Thoracic aorta (tissue), 2 donors: Measurements from ENCODE around the gene ATXN7. TPM values are rescaled to one million over a fixed set of nuclear protein-coding genes. Genes with fewer than 3 reads are reported as not detected.

Experiments used
- ATAC-seq: fragments of 150-250 bp; one replicate; pipeline ENCODE4 v1.8.0; 2017; ENCODE audit warnings: low read depth; ENCODE audit not compliant: insufficient number of reproducible peaks, low FRiP score
- DNase-seq: peaks from one replicate; pipeline ENCODE4 v3.0.0-alpha.2; 2020; ENCODE audit warnings: low spot score
- H3K27ac ChIP-seq, 2 donors: fragments of 200-600 bp; sonication (generic); 1 replicate in 1 of 2; 2 replicates in 1 of 2; pipeline ENCODE4 v1.5.1; 2016; ENCODE audit warnings: mild to moderate bottlenecking in 2 of 2, moderate library complexity in 2 of 2
- H3K27me3 ChIP-seq: fragments of 200-600 bp; sonication (generic); replicated peaks from 2 replicates; pipeline ENCODE4 v1.6.0; 2016; ENCODE audit warnings: mild to moderate bottlenecking; ENCODE audit not compliant: insufficient read depth
- H3K36me3 ChIP-seq: fragments of 200-600 bp; sonication (generic); one replicate; pipeline ENCODE4 v1.5.1; 2016
- H3K4me1 ChIP-seq, 2 donors: fragments of 200-600 bp; sonication (generic); 1 replicate in 1 of 2; 2 replicates in 1 of 2; pipeline versions ENCODE4 v1.5.1 to v1.6.0; 2016; ENCODE audit warnings: low read depth in 2 of 2, mild to moderate bottlenecking in 1 of 2; ENCODE audit not compliant: control insufficient read depth in 1 of 2
- H3K4me3 ChIP-seq: fragments of 200-600 bp; sonication (generic); 2 replicates; pipeline ENCODE4 v1.5.1; 2016; ENCODE audit warnings: mild to moderate bottlenecking
- H3K9me3 ChIP-seq: fragments of 200-600 bp; sonication (generic); 2 replicates; pipeline ENCODE4 v1.5.1; 2016
- CTCF ChIP-seq: fragments of 200-600 bp; sonication (generic); IDR thresholded peaks from one replicate; pipeline ENCODE4 v1.5.1; 2019; ENCODE audit warnings: antibody characterized with exemption
- total RNA-seq, 2 donors: library from RNA; depleted of rRNA; stranded (reverse); fragments of >200 nt; gene quantifications; one replicate each; pipeline versions ENCODE4 v1.1.0 to v1.2.3, GENCODE V29; 2016

The ATXN7 gene
- total RNA-seq, 2 donors from 2014 or later, result 32.5 to 38.4 TPM

GRCh38 chr3:64046996-64047594 is 183.4 kb downstream of the ATXN7 start:
- no peaks in the 10 kb centered on the region for H3K36me3 ChIP-seq
- H3K27me3 ChIP-seq, result no peaks in the 10 kb centered on the region
- no peaks in the 10 kb centered on the region for H3K9me3 ChIP-seq
- no peak overlapping the region for H3K27ac ChIP-seq
- no peak overlapping the region for H3K4me3 ChIP-seq
- no peak for TF ChIP-seq CTCF
- H3K4me1 ChIP-seq, result no peaks in the 10 kb centered on the region
- DNase-seq, result no peak
- ATAC-seq, result no peak

- no peak overlapping the region for H3K4me3 ChIP-seq
- no peaks in the 10 kb centered on the region for H3K9me3 ChIP-seq
- DNase-seq (no peak), ATAC-seq (no peak)
- H3K4me1 ChIP-seq, result no peaks in the 10 kb centered on the region
- no peaks in the 10 kb centered on the region for H3K27me3 ChIP-seq
- H3K27ac ChIP-seq, result no peak overlapping the region
- TF ChIP-seq CTCF, result no peak
- no peaks in the 10 kb centered on the region for H3K36me3 ChIP-seq
These were observed 184.1 kb downstream of the ATXN7 start for GRCh38 chr3:64047787-64048186.

GRCh38 chr3:64048631-64049061 is 185.0 kb downstream of the ATXN7 start:
- TF ChIP-seq CTCF, result no peak
- no peak for DNase-seq
- H3K27me3 ChIP-seq, result no peaks in the 10 kb centered on the region
- H3K9me3 ChIP-seq, result no peaks in the 10 kb centered on the region
- H3K36me3 ChIP-seq, result no peaks in the 10 kb centered on the region
- ATAC-seq, result no peak
- no peak overlapping the region for H3K4me3 ChIP-seq
- H3K4me1 ChIP-seq, result no peaks in the 10 kb centered on the region
- no peak overlapping the region for H3K27ac ChIP-seq

- TF ChIP-seq CTCF, result no peak
- no peak for ATAC-seq
- H3K27ac ChIP-seq, result no peak overlapping the region
- H3K9me3 ChIP-seq, result no peaks in the 10 kb centered on the region
- no peaks in the 10 kb centered on the region for H3K4me1 ChIP-seq
- H3K36me3 ChIP-seq, result no peaks in the 10 kb centered on the region
- H3K4me3 ChIP-seq, result no peak overlapping the region
- H3K27me3 ChIP-seq, result no peaks in the 10 kb centered on the region
- DNase-seq, result no peak
These were observed 185.5 kb downstream of the ATXN7 start for GRCh38 chr3:64049136-64049535.

- H3K27me3 ChIP-seq, result no peaks in the 10 kb centered on the region
- H3K36me3 ChIP-seq, result no peaks in the 10 kb centered on the region
- ATAC-seq (no peak), DNase-seq (no peak)
- no peak for TF ChIP-seq CTCF
- no peak overlapping the region for H3K27ac ChIP-seq
- H3K4me1 ChIP-seq, result no peaks in the 10 kb centered on the region
- H3K9me3 ChIP-seq, result no peaks in the 10 kb centered on the region
- H3K4me3 ChIP-seq, result no peak overlapping the region
These were observed 186.2 kb downstream of the ATXN7 start for GRCh38 chr3:64049832-64050231.

Other genes with a start within 250 kb of the ATXN7 start
- not detected for gene SNTN, start 211.2 kb upstream of the ATXN7 start, total RNA-seq
- gene C3orf49, start 44.6 kb upstream of the ATXN7 start, total RNA-seq, result not detected
- gene THOC7, start 62 bp upstream of the ATXN7 start, total RNA-seq, result 10 to 100 TPM; 38.0 to 68.9 TPM
- gene SCAANT1, start 48.5 kb downstream of the ATXN7 start, total RNA-seq, result not detected
- gene PSMD6, start 159.6 kb downstream of the ATXN7 start, total RNA-seq, result 10 to 100 TPM; 54.4 to 70.3 TPM